Uterus (tissue), 4 donors: Measurements from ENCODE around the gene NEK4. TPM values are rescaled to one million over a fixed set of nuclear protein-coding genes. Genes with fewer than 3 reads are reported as not detected.

Source experiments
- DNase-seq, 2 donors: peaks; one replicate each; pipeline ENCODE4 v3.0.0-alpha.2; 2019 to 2020
- H3K27ac ChIP-seq, 2 donors: fragments of 200-600 bp; sonication (generic); 1 replicate in 1 of 2; 2 replicates in 1 of 2; pipeline ENCODE4 v1.5.1; 2016 to 2018
- H3K27me3 ChIP-seq, 2 donors: fragments of 200-600 bp; sonication (generic); one replicate each; pipeline ENCODE4 v1.5.1; 2018 to 2019; ENCODE audit warnings: control low read depth in 1 of 2
- H3K36me3 ChIP-seq, 2 donors: fragments of 200-600 bp; sonication (generic); one replicate each; pipeline ENCODE4 v1.5.1; 2019; ENCODE audit warnings: control low read depth in 1 of 2
- H3K4me1 ChIP-seq, 2 donors: fragments of 200-600 bp; sonication (generic); one replicate each; pipeline ENCODE4 v1.5.1; 2018 to 2019; ENCODE audit warnings: control low read depth in 1 of 2
- H3K4me3 ChIP-seq, 2 donors: fragments of 200-600 bp; sonication (generic); 1 replicate in 1 of 2; 2 replicates in 1 of 2; pipeline ENCODE4 v1.5.1; 2018 to 2019; ENCODE audit warnings: mild to moderate bottlenecking in 1 of 2
- H3K9me3 ChIP-seq, 2 donors: fragments of 200-600 bp; sonication (generic); one replicate each; pipeline ENCODE4 v1.5.1; 2019; ENCODE audit warnings: control low read depth in 1 of 2
- CTCF ChIP-seq, 4 experiments: fragments of 200-600 bp in 2 of 4; fragments of 450-650 bp in 2 of 4; sonication (generic) in 2 of 4; IDR thresholded peaks; one replicate each; pipeline ENCODE4 v1.5.1; 2016 to 2019; ENCODE audit warnings: antibody characterized with exemption in 4 of 4, mild to moderate bottlenecking in 2 of 4, moderate library complexity in 1 of 4
- POLR2A ChIP-seq, 2 donors: fragments of 450-650 bp; IDR thresholded peaks; one replicate each; pipeline ENCODE4 v1.6.1; 2016; ENCODE audit warnings: antibody characterized with exemption in 2 of 2, mild to moderate bottlenecking in 1 of 2, moderate library complexity in 1 of 2
- intact Hi-C: fragments of 100-400 bp; cut with DNase I; formaldehyde crosslinking; loops from one replicate; pipeline ENCODE4 v1.15.1; 2023; ENCODE audit warnings: low total_unique reads
- total RNA-seq, 4 donors: library from RNA; depleted of rRNA in 3 of 4; stranded (reverse); fragments of >200 nt in 3 of 4; gene quantifications; one replicate each; pipeline versions ENCODE4 v1.1.0 to v1.2.4, GENCODE V29; 2014 to 2023
- donor health status: DM: yes; HTN: yes; CAD: no.

The NEK4 gene
- total RNA-seq, 4 donors from 2014 or later = 16.8 to 48.0 (median 37.7) TPM

DNA sequence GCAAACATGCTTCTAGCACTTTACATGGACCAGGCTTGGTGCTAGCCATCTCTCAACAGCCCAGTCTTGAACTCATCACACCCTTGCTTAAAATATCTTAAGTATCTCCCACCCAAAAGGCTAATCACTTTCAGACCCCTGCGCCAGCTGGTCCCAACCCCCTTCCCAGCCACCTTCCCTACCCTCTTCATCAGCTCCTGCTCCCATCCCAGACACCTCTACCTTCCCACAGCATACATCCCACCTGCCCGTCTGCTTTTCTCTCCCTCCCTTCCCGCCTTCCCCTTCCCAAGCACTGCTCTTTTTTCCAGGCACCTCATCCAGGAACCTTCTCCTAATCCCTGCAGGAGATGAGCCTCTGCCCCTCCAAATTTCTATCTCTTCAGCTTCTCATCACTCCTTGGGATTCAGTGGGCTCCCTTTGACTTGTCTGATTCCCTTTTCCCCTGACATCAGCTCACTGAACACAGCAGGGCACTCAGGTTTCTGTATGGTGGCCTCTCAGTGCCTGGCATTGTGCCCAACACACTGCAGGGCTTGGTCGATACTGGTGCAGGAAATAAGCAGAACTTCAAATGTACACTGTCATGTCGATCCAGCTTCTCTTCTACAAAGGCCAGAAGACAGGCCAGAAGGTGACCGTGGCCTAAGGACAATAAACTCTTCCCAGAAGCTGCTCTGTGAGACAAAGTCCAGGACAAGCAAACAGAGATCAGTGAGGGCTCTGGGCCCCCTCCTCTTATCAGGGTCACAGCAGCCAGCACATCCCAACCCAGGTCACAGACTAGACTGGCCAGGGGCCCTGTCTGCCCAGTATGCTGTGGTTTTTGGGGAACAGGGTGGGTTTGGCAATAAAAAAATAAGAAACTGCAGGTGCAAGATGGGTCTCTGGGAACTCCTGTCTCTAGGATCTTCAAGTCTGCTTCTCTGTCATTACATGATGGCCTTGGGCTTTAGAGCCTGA is 4.4 kb upstream of the NEK4 start:
- intact Hi-C loops = no loop called here
- Histone ChIP-seq H3K4me1 (peaks cover 0 to 3% of the 10 kb centered on the region in 2 donors), H3K27me3 (no peaks in the 10 kb centered on the region), H3K9me3 (no peaks in the 10 kb centered on the region), H3K4me3 (no peak overlapping the region), H3K27ac (no peak overlapping the region), H3K36me3 (no peaks in the 10 kb centered on the region)
- TF ChIP-seq CTCF (IDR thresholded peaks at IDR 0.05) = no peak
- DNase-seq = no peak

DNA sequence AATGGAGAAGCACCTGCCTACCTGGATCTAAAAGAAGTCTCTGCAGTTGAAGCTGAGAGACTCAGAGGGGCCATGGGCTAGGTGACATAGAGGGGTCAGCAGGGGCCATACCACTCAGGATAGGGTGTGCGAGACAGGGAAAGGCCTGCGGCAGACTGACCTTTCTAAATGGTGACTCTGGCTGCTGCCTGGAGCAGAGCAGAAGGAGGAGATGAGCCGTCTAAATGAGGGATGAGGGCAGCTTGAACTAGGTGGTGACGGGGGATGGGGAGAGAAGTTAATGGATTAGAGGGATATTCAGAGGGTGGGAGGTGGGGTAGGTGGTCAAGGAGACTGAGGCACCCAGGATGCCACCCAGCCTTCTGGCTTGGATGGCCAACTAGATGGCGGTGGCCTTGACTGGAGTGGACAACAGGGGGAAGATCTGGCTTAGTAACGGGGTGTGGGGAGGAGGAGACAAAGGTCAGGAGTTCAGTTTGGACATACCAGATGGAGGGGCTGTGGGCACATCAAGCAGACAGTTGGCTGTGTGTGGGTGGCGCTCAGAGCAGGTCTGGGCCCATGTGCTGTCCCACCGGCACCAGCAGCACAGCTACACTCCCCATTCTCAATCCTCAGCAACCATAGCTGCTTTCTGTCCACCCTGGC is 3.5 kb upstream of the NEK4 start:
- Histone ChIP-seq H3K4me3 (no peak overlapping the region), H3K9me3 (no peaks in the 10 kb centered on the region), H3K27ac (no peak overlapping the region), H3K27me3 (no peaks in the 10 kb centered on the region), H3K36me3 (no peaks in the 10 kb centered on the region), H3K4me1 (peaks cover 0 to 8% of the 10 kb centered on the region in 2 donors)
- DNase-seq = no peak
- TF ChIP-seq CTCF (IDR thresholded peaks at IDR 0.05) (no peak), POLR2A (IDR thresholded peaks at IDR 0.05) (no peak)
- intact Hi-C loops = no loop called here

- Histone ChIP-seq H3K4me1 (peaks cover 0 to 8% of the 10 kb centered on the region in 2 donors), H3K27me3 (no peaks in the 10 kb centered on the region), H3K4me3 (no peak overlapping the region), H3K9me3 (no peaks in the 10 kb centered on the region), H3K36me3 (no peaks in the 10 kb centered on the region), H3K27ac (no peak overlapping the region)
- DNase-seq = no peak
- intact Hi-C loops = no loop called here
- TF ChIP-seq POLR2A (IDR thresholded peaks at IDR 0.05) (no peak), CTCF (IDR thresholded peaks at IDR 0.05) (no peak)
Observed at GRCh38 chr3:52773361-52774065, 2.8 kb upstream of the NEK4 start.

GRCh38 chr3:52771702-52772101 is 962 bp upstream of the NEK4 start:
- intact Hi-C loops = no loop called here

GRCh38 chr3:52771334-52771681 is 568 bp upstream of the NEK4 start:
- Histone ChIP-seq H3K27me3 (no peaks in the 10 kb centered on the region), H3K4me3 (peak overlapping the region; percentile 88 to 91), H3K36me3 (no peaks in the 10 kb centered on the region), H3K27ac (peak overlapping the region; percentile 77), H3K4me1 (peaks cover 0 to 8% of the 10 kb centered on the region in 2 donors), H3K9me3 (no peaks in the 10 kb centered on the region)
- intact Hi-C loops = no loop called here
- TF ChIP-seq CTCF (IDR thresholded peaks at IDR 0.05) (no peak), POLR2A (IDR thresholded peaks at IDR 0.05) (no peak)
- DNase-seq = no peak

More at GRCh38 chr3:52771702-52772101, 962 bp upstream of the NEK4 start:
- H3K36me3 ChIP-seq = no peaks in the 10 kb centered on the region
- no peak for DNase-seq
- peak overlapping the region in 1 of 2 donors; percentile 77 for H3K27ac ChIP-seq
- H3K4me3 ChIP-seq = no peak overlapping the region
- peaks cover 0 to 8% of the 10 kb centered on the region in 2 donors for H3K4me1 ChIP-seq
- H3K27me3 ChIP-seq = no peaks in the 10 kb centered on the region
- TF ChIP-seq POLR2A (IDR thresholded peaks at IDR 0.05) = no peak
- H3K9me3 ChIP-seq = no peaks in the 10 kb centered on the region
